ENCODE measurements around the gene ADAM20.
A peak's percentile ranks its signal among the peaks of the same experiment; 100 is the strongest.

ADAM20 gene

GRCh38 chr14:70534904-70535303, at the start of gene ADAM20:
Gene ADAM20, minus strand, starts transcription at chr14:70535004. Its CDS starts 10,247 bp downstream, at chr14:70524757.
- no peak for DNase-seq (ENCODE audit: low spot score)
- no peak for TF ChIP-seq CTCF (IDR thresholded peaks at IDR 0.05; ENCODE audit: extremely low read depth, insufficient read depth, missing control alignments)
- in situ Hi-C loops (cut with MboI; ENCODE audit: low pct_unique_long_range_greater_than_20kb, low sequenced_read_pairs, unreplicated experiment), result no loop called here

GRCh38 chr14:70576891-70577290, 42.1 kb upstream of the ADAM20 start:
- DNase-seq (ENCODE audit: low spot score), result no peak
- in situ Hi-C loops (cut with MboI; ENCODE audit: low pct_unique_long_range_greater_than_20kb, low sequenced_read_pairs, unreplicated experiment), result no loop called here
- TF ChIP-seq CTCF (IDR thresholded peaks at IDR 0.05; ENCODE audit: extremely low read depth, insufficient read depth, missing control alignments), result no peak

- TF ChIP-seq CTCF (IDR thresholded peaks at IDR 0.05; ENCODE audit: extremely low read depth, insufficient read depth, missing control alignments), result no peak
- no peak for DNase-seq (ENCODE audit: low spot score)
- in situ Hi-C loops (cut with MboI; ENCODE audit: low pct_unique_long_range_greater_than_20kb, low sequenced_read_pairs, unreplicated experiment), result no loop called here
These were observed 38.2 kb upstream of the ADAM20 start for GRCh38 chr14:70573050-70573449.

GRCh38 chr14:70571139-70571538, 36.3 kb upstream of the ADAM20 start:
- TF ChIP-seq CTCF (IDR thresholded peaks at IDR 0.05; ENCODE audit: extremely low read depth, insufficient read depth, missing control alignments), result no peak
- no peak for DNase-seq (ENCODE audit: low spot score)
- in situ Hi-C loops (cut with MboI; ENCODE audit: low pct_unique_long_range_greater_than_20kb, low sequenced_read_pairs, unreplicated experiment), result no loop called here

GRCh38 chr14:70567791-70568190, 33.0 kb upstream of the ADAM20 start:
- in situ Hi-C loops (cut with MboI; ENCODE audit: low pct_unique_long_range_greater_than_20kb, low sequenced_read_pairs, unreplicated experiment), result no loop called here
- peak; percentile 44 for DNase-seq (ENCODE audit: low spot score)
- TF ChIP-seq CTCF (IDR thresholded peaks at IDR 0.05; ENCODE audit: extremely low read depth, insufficient read depth, missing control alignments), result peak; percentile 61

GRCh38 chr14:70563869-70564268, 29.1 kb upstream of the ADAM20 start:
- no peak for DNase-seq (ENCODE audit: low spot score)
- in situ Hi-C loops (cut with MboI; ENCODE audit: low pct_unique_long_range_greater_than_20kb, low sequenced_read_pairs, unreplicated experiment), result no loop called here
- TF ChIP-seq CTCF (IDR thresholded peaks at IDR 0.05; ENCODE audit: extremely low read depth, insufficient read depth, missing control alignments), result no peak

GRCh38 chr14:70563417-70563816, 28.6 kb upstream of the ADAM20 start:
- in situ Hi-C loops (cut with MboI; ENCODE audit: low pct_unique_long_range_greater_than_20kb, low sequenced_read_pairs, unreplicated experiment), result no loop called here
- TF ChIP-seq CTCF (IDR thresholded peaks at IDR 0.05; ENCODE audit: extremely low read depth, insufficient read depth, missing control alignments), result no peak
- no peak for DNase-seq (ENCODE audit: low spot score)

Measured in GM13977 (cell line).